Chondrocyte (in vitro differentiated cells): Measurements from ENCODE around the gene LPGAT1. TPM values are rescaled to one million over a fixed set of nuclear protein-coding genes. Genes with fewer than 3 reads are reported as not detected.

Source experiments
- DNase-seq: peaks from one replicate; pipeline ENCODE4 v3.0.0; 2021; ENCODE audit warnings: mixed read lengths, low spot score
- H3K27ac Mint-ChIP-seq: one replicate; pipeline ENCODE4 v1.8.0; 2021; ENCODE audit warnings: mild to moderate bottlenecking, moderate library complexity, mixed read lengths; ENCODE audit not compliant: unreplicated experiment
- H3K27me3 Mint-ChIP-seq: 2 replicates; pipeline ENCODE4 v1.8.0; 2021; ENCODE audit warnings: low read depth, mixed read lengths
- H3K36me3 Mint-ChIP-seq: 2 replicates; pipeline ENCODE4 v1.8.0; 2021; ENCODE audit warnings: low read depth, mixed read lengths
- H3K4me1 Mint-ChIP-seq: 2 replicates; pipeline ENCODE4 v1.8.0; 2021; ENCODE audit warnings: low read depth, mild to moderate bottlenecking, mixed read lengths
- H3K4me3 Mint-ChIP-seq: one replicate; pipeline ENCODE4 v1.8.0; 2021; ENCODE audit warnings: mild to moderate bottlenecking, moderate library complexity, mixed read lengths; ENCODE audit not compliant: unreplicated experiment
- H3K9me3 Mint-ChIP-seq: 2 replicates; pipeline ENCODE4 v1.8.0; 2021; ENCODE audit warnings: low read depth, mixed read lengths
- CTCF ChIP-seq: fragments of 200-600 bp; sonication (generic); IDR thresholded peaks from 2 replicates; pipeline ENCODE4 v1.5.0; 2021; ENCODE audit warnings: antibody characterized with exemption, mild to moderate bottlenecking, moderate library complexity
- total RNA-seq: library from RNA; stranded (reverse); gene quantifications from 3 replicates; pipeline ENCODE4 v1.2.1, GENCODE V29; 2021

LPGAT1 gene
- total RNA-seq, 1 donor from 2014 or later = 60.1 TPM

- no peaks in the 10 kb centered on the region for H3K4me1 Mint-ChIP-seq
Measured at GRCh38 chr1:211804915-211805314, 25.6 kb downstream of the LPGAT1 start.

GRCh38 chr1:211800925-211801607, 29.5 kb downstream of the LPGAT1 start:
- no peak for DNase-seq
- Mint-ChIP-seq H3K27ac (no peak overlapping the region), H3K4me1 (peaks cover 2% of the 10 kb centered on the region), H3K27me3 (no peaks in the 10 kb centered on the region), H3K4me3 (no peak overlapping the region), H3K9me3 (peaks cover 7% of the 10 kb centered on the region), H3K36me3 (peaks cover 23% of the 10 kb centered on the region)
- no peak for TF ChIP-seq CTCF

More at GRCh38 chr1:211804915-211805314, 25.6 kb downstream of the LPGAT1 start:
- Mint-ChIP-seq H3K27me3 (no peaks in the 10 kb centered on the region), H3K27ac (peak overlapping the region; percentile 30), H3K4me3 (no peak overlapping the region), H3K9me3 (peaks cover 15% of the 10 kb centered on the region), H3K36me3 (peaks cover 36% of the 10 kb centered on the region)
- TF ChIP-seq CTCF = no peak
- DNase-seq = no peak

- no peak overlapping the region for H3K4me3 Mint-ChIP-seq
- no peak for TF ChIP-seq CTCF
- H3K36me3 Mint-ChIP-seq = peaks cover 13% of the 10 kb centered on the region
- H3K9me3 Mint-ChIP-seq = peaks cover 7% of the 10 kb centered on the region
- H3K27ac Mint-ChIP-seq = no peak overlapping the region
- H3K4me1 Mint-ChIP-seq = peaks cover 2% of the 10 kb centered on the region
- no peak for DNase-seq
- H3K27me3 Mint-ChIP-seq = no peaks in the 10 kb centered on the region
Measured at GRCh38 chr1:211797994-211798393, 32.6 kb downstream of the LPGAT1 start.

GRCh38 chr1:211791979-211792378, 38.6 kb downstream of the LPGAT1 start:
- DNase-seq = no peak
- no peaks in the 10 kb centered on the region for H3K27me3 Mint-ChIP-seq
- no peaks in the 10 kb centered on the region for H3K4me1 Mint-ChIP-seq
- peaks cover 18% of the 10 kb centered on the region for H3K36me3 Mint-ChIP-seq
- H3K27ac Mint-ChIP-seq = no peak overlapping the region
- H3K9me3 Mint-ChIP-seq = no peaks in the 10 kb centered on the region
- H3K4me3 Mint-ChIP-seq = no peak overlapping the region
- no peak for TF ChIP-seq CTCF

- H3K4me3 Mint-ChIP-seq = no peak overlapping the region
- peaks cover 15% of the 10 kb centered on the region for H3K36me3 Mint-ChIP-seq
- DNase-seq = no peak
- H3K9me3 Mint-ChIP-seq = no peaks in the 10 kb centered on the region
- no peak for TF ChIP-seq CTCF
- H3K27ac Mint-ChIP-seq = no peak overlapping the region
- no peaks in the 10 kb centered on the region for H3K4me1 Mint-ChIP-seq
- no peaks in the 10 kb centered on the region for H3K27me3 Mint-ChIP-seq
Measured at GRCh38 chr1:211789641-211790464, 40.7 kb downstream of the LPGAT1 start.
